Muscle layer of colon (tissue), 2 donors: ENCODE data around the gene KCNJ4.

ENCODE experiments used
- H3K27ac ChIP-seq: one replicate; pipeline ENCODE4 v1.7.0; 2013; ENCODE audit warnings: low read depth, mild to moderate bottlenecking, low read length, moderate library complexity
- H3K27me3 ChIP-seq, 2 donors: one replicate each; pipeline ENCODE4 v1.7.0; 2013; ENCODE audit warnings: low read length in 2 of 2, mild to moderate bottlenecking in 2 of 2; ENCODE audit not compliant: insufficient read depth in 2 of 2, control insufficient read depth in 1 of 2
- H3K36me3 ChIP-seq: one replicate; pipeline ENCODE4 v1.7.0; 2013; ENCODE audit warnings: mild to moderate bottlenecking, low read length; ENCODE audit not compliant: insufficient read depth
- H3K4me1 ChIP-seq: one replicate; pipeline ENCODE4 v1.7.0; 2013; ENCODE audit warnings: mild to moderate bottlenecking, low read length; ENCODE audit not compliant: insufficient read depth
- H3K4me3 ChIP-seq, 2 donors: one replicate each; pipeline ENCODE4 v1.7.0; 2013; ENCODE audit warnings: low read length in 2 of 2, low read depth in 1 of 2, mild to moderate bottlenecking in 1 of 2, moderate library complexity in 1 of 2
- H3K9ac ChIP-seq: one replicate; pipeline ENCODE4 v1.7.0; 2013; ENCODE audit warnings: low read length
- H3K9me3 ChIP-seq: one replicate; pipeline ENCODE4 v1.7.0; 2013; ENCODE audit warnings: mild to moderate bottlenecking, low read length
- donor health status: abdominal sarcoma.
- donor health status: Adenocarcinoma of cecum.

Gene KCNJ4

DNA sequence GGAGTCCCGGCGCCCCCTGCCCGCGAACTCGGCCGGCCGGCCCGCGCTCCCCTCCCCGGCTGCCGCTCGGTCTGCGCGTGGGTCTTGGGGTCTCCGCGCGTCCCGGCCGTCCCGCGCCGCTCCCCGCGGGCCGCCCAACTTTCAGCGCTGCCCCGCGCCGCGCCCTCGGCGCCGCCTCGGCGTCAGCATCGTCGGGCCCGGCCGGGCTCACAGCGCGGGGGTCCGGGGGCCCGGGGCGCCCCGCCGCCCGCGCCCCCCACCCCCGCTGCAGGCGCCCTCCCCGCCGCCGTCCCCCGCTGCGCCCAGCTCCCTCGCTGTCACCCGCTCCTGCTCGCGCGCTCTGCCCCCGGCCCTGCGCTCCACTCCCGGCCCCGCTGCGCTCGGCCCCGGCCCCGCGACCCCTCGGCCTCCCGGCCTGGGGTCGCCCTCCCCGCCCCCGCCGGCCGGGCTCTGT is at the start of gene KCNJ4:
KCNJ4 (minus strand) TSS at position 124 of the 454 bp plus-strand sequence. CDS start 27,067 bp downstream, outside the sequence.
- Histone ChIP-seq H3K9ac (no peak within 1 kb of the TSS), H3K27ac (no peak within 1 kb of the TSS), H3K9me3 (no peaks in the 10 kb centered on the region), H3K4me3 (peak within 1 kb of the TSS in 1 of 2 donors; percentile 38), H3K36me3 (no peaks in the 10 kb centered on the region), H3K4me1 (no peaks in the 10 kb centered on the region), H3K27me3 (peaks cover 22 to 76% of the 10 kb centered on the region in 2 donors)

- no peaks in the 10 kb centered on the region for H3K27me3 ChIP-seq
- H3K36me3 ChIP-seq, result peaks cover 39% of the 10 kb centered on the region
- H3K9me3 ChIP-seq, result no peaks in the 10 kb centered on the region
- peak overlapping the region in 1 of 2 donors; percentile 81 for H3K4me3 ChIP-seq
- H3K27ac ChIP-seq, result no peak overlapping the region
- peak overlapping the region; percentile 2 for H3K9ac ChIP-seq
- peaks cover 44% of the 10 kb centered on the region for H3K4me1 ChIP-seq
Observed at GRCh38 chr22:38503021-38503420, 48.0 kb upstream of the KCNJ4 start.

- peaks cover 44% of the 10 kb centered on the region for H3K4me1 ChIP-seq
- peaks cover 46% of the 10 kb centered on the region for H3K36me3 ChIP-seq
- no peaks in the 10 kb centered on the region for H3K27me3 ChIP-seq
- no peaks in the 10 kb centered on the region for H3K9me3 ChIP-seq
- peak overlapping the region in 1 of 2 donors; percentile 81 for H3K4me3 ChIP-seq
- peak overlapping the region; percentile 17 for H3K27ac ChIP-seq
- H3K9ac ChIP-seq, result no peak overlapping the region
Observed at GRCh38 chr22:38501797-38502672, 47.0 kb upstream of the KCNJ4 start.

- Histone ChIP-seq H3K27ac (no peak overlapping the region), H3K9me3 (no peaks in the 10 kb centered on the region), H3K4me1 (peaks cover 25% of the 10 kb centered on the region), H3K36me3 (peaks cover 82% of the 10 kb centered on the region), H3K9ac (no peak overlapping the region), H3K4me3 (no peak overlapping the region), H3K27me3 (no peaks in the 10 kb centered on the region)
Observed at GRCh38 chr22:38497869-38498268, 42.9 kb upstream of the KCNJ4 start.

- Histone ChIP-seq H3K27ac (no peak overlapping the region), H3K9me3 (no peaks in the 10 kb centered on the region), H3K36me3 (peaks cover 94% of the 10 kb centered on the region), H3K9ac (no peak overlapping the region), H3K4me3 (no peak overlapping the region), H3K4me1 (peaks cover 16% of the 10 kb centered on the region), H3K27me3 (no peaks in the 10 kb centered on the region)
Observed at GRCh38 chr22:38494939-38495338, 39.9 kb upstream of the KCNJ4 start.

- Histone ChIP-seq H3K27me3 (no peaks in the 10 kb centered on the region), H3K4me3 (no peak overlapping the region), H3K9me3 (no peaks in the 10 kb centered on the region), H3K27ac (no peak overlapping the region), H3K36me3 (peaks cover 94% of the 10 kb centered on the region), H3K9ac (no peak overlapping the region), H3K4me1 (peaks cover 20% of the 10 kb centered on the region)
Observed at GRCh38 chr22:38494498-38494897, 39.5 kb upstream of the KCNJ4 start.

DNA sequence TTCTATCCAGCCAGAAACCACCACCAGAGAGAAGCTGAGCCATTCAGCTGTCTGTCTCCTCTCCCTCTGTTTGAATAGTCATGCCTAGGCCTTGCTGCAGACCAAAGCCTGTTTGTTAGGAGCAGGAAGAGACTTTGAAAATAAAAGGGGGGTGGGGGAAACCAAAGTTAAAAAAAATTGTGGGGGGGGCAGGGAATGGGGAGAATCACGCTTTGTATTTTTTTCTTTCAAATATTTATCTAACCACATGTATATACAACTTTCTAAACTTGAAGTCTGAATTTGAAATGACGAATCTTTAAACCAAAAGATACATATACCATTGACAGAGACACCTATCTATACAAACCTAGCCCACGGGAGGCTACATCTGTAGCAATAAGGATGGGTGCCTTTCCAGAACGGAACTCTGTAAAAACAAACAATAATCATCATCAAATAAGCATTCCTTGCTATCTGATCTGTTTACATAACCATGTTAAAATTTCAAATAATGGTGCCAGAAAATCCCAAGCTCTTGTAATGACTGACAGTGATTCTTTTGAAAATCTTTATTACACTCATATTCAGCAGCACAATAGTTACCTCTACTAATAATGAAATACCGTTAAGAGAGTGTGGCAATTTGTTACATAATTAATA is 36.8 kb upstream of the KCNJ4 start:
- no peaks in the 10 kb centered on the region for H3K9me3 ChIP-seq
- peaks cover 92% of the 10 kb centered on the region for H3K36me3 ChIP-seq
- no peak overlapping the region for H3K27ac ChIP-seq
- no peak overlapping the region for H3K9ac ChIP-seq
- peaks cover 15% of the 10 kb centered on the region for H3K4me1 ChIP-seq
- no peaks in the 10 kb centered on the region for H3K27me3 ChIP-seq
- no peak overlapping the region for H3K4me3 ChIP-seq

DNA sequence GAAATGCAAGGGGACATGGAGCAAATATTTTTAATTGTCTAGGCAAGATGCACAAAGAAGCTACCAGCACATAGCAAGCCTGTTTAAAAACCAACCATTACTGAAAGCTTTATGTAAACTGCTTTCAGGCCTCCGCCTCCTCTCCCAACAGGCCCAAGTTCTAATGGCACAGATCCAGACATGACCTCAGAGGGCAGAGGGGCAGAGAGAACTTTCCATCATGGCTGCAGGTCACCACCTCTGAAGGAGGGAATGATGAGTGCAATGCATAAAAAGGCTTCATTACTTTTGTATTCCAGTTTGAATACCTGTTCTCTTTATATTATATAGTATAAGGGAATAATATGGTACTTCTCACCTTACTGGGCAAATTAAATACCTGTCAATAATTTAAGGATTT is 35.9 kb upstream of the KCNJ4 start:
- Histone ChIP-seq H3K36me3 (peaks cover 92% of the 10 kb centered on the region), H3K27ac (peak overlapping the region; percentile 65), H3K9ac (peak overlapping the region; percentile 14), H3K4me3 (no peak overlapping the region), H3K4me1 (peaks cover 15% of the 10 kb centered on the region), H3K9me3 (no peaks in the 10 kb centered on the region), H3K27me3 (no peaks in the 10 kb centered on the region)

- Histone ChIP-seq H3K9ac (peak overlapping the region; percentile 14), H3K36me3 (peaks cover 90% of the 10 kb centered on the region), H3K27me3 (no peaks in the 10 kb centered on the region), H3K4me1 (peaks cover 15% of the 10 kb centered on the region), H3K9me3 (no peaks in the 10 kb centered on the region), H3K4me3 (no peak overlapping the region), H3K27ac (peak overlapping the region; percentile 65)
Observed at GRCh38 chr22:38490475-38490874, 35.5 kb upstream of the KCNJ4 start.

GRCh38 chr22:38489561-38490145 is 34.7 kb upstream of the KCNJ4 start:
- H3K4me1 ChIP-seq, result peaks cover 15% of the 10 kb centered on the region
- H3K27ac ChIP-seq, result no peak overlapping the region
- H3K4me3 ChIP-seq, result no peak overlapping the region
- no peaks in the 10 kb centered on the region for H3K9me3 ChIP-seq
- H3K27me3 ChIP-seq, result no peaks in the 10 kb centered on the region
- peaks cover 89% of the 10 kb centered on the region for H3K36me3 ChIP-seq
- H3K9ac ChIP-seq, result no peak overlapping the region

DNA sequence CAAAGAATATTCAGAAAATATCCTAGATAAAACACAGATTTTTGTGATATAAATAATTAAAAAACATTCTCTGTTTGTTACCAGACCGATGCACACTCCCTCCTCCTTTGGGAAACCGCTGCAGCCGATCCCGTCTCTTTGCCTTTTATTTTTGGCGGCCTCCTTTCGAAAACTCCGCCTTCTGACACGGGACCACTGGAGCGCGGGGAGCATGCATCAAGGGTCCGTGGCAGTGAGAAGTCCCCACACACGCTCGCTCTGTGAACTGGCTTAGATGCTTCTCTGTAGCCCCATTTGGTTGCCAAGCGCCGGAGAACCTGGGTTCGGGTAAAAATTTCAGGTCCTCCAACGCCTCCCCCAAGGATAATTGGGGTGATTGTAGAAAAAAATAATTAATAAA is 34.1 kb upstream of the KCNJ4 start:
- Histone ChIP-seq H3K36me3 (peaks cover 89% of the 10 kb centered on the region), H3K4me3 (no peak overlapping the region), H3K27me3 (no peaks in the 10 kb centered on the region), H3K4me1 (peaks cover 15% of the 10 kb centered on the region), H3K27ac (no peak overlapping the region), H3K9me3 (no peaks in the 10 kb centered on the region), H3K9ac (no peak overlapping the region)
